Dendritic cell treated with granulocyte-macrophage colony-stimulating factor and Interleukin-4, amounts not matched to agents 40 ng/mL and 50 ng/mL, for 4 days (primary cell): ENCODE measurements around the gene SLC25A40.

Experiments
- H3K27ac Mint-ChIP-seq: one replicate; pipeline ENCODE4 v1.8.0; 2022; ENCODE audit warnings: mild to moderate bottlenecking, mixed read lengths
- H3K27me3 Mint-ChIP-seq: one replicate; pipeline ENCODE4 v1.8.0; 2022; ENCODE audit warnings: mild to moderate bottlenecking, mixed read lengths
- H3K36me3 Mint-ChIP-seq: one replicate; pipeline ENCODE4 v1.8.0; 2022; ENCODE audit warnings: low read depth, mixed read lengths
- H3K4me1 Mint-ChIP-seq: one replicate; pipeline ENCODE4 v1.8.0; 2022; ENCODE audit warnings: low read depth, mixed read lengths
- H3K4me3 Mint-ChIP-seq: one replicate; pipeline ENCODE4 v1.8.0; 2022; ENCODE audit warnings: mild to moderate bottlenecking, moderate library complexity, mixed read lengths
- H3K9me3 Mint-ChIP-seq: one replicate; pipeline ENCODE4 v1.8.0; 2022; ENCODE audit warnings: mixed read lengths
- intact Hi-C: fragments of 100-400 bp; cut with micrococcal nuclease; formaldehyde crosslinking; loops from one replicate; pipeline ENCODE4 v1.15.0; 2022

Gene SLC25A40

GRCh38 chr7:87785368-87785995 lies 90.7 kb downstream of the SLC25A40 start:
- no peaks in the 10 kb centered on the region for H3K27me3 Mint-ChIP-seq
- H3K4me1 Mint-ChIP-seq, result no peaks in the 10 kb centered on the region
- no peak overlapping the region for H3K4me3 Mint-ChIP-seq
- H3K36me3 Mint-ChIP-seq, result no peaks in the 10 kb centered on the region
- no peaks in the 10 kb centered on the region for H3K9me3 Mint-ChIP-seq
- H3K27ac Mint-ChIP-seq, result no peak overlapping the region
- intact Hi-C loops, result no loop called here

GRCh38 chr7:87784424-87784823 lies 91.7 kb downstream of the SLC25A40 start:
- Mint-ChIP-seq H3K27ac (no peak overlapping the region), H3K4me3 (no peak overlapping the region), H3K4me1 (no peaks in the 10 kb centered on the region), H3K27me3 (no peaks in the 10 kb centered on the region), H3K9me3 (no peaks in the 10 kb centered on the region), H3K36me3 (no peaks in the 10 kb centered on the region)
- intact Hi-C loops, result no loop called here
